GM21526 (cell line): Measurements from ENCODE around the gene CEMP1.

ENCODE experiments used
- ATAC-seq: cut with Tn5 transposase; IDR thresholded peaks from one replicate; pipeline ENCODE4 v1.9.1; 2021; ENCODE audit warnings: moderate library complexity; ENCODE audit not compliant: unreplicated experiment, low FRiP score

CEMP1 gene

GRCh38 chr16:2520784-2521531, 10.2 kb downstream of the CEMP1 start:
- peak; percentile 11 for ATAC-seq

- ATAC-seq: peak; percentile 41
Measured at GRCh38 chr16:2520097-2520783, 11.0 kb downstream of the CEMP1 start, which contains the start of gene AMDHD2. Gene AMDHD2, plus strand, starts transcription at chr16:2520371. Its CDS starts 88 bp downstream, at chr16:2520459.

GRCh38 chr16:2519711-2520080, 11.5 kb downstream of the CEMP1 start:
- ATAC-seq: no peak

- ATAC-seq: no peak
Measured at GRCh38 chr16:2518823-2519710, 12.1 kb downstream of the CEMP1 start.

GRCh38 chr16:2517954-2518605, 13.1 kb downstream of the CEMP1 start:
- no peak for ATAC-seq

- ATAC-seq: no peak
Measured at GRCh38 chr16:2516391-2517240, 14.6 kb downstream of the CEMP1 start.

- ATAC-seq: no peak
Measured at GRCh38 chr16:2515180-2515851, 15.9 kb downstream of the CEMP1 start.

GRCh38 chr16:2514333-2515179, 16.7 kb downstream of the CEMP1 start:
- no peak for ATAC-seq

- ATAC-seq: peak; percentile 57
Measured at GRCh38 chr16:2513405-2514332, 17.5 kb downstream of the CEMP1 start, which contains the start of gene ATP6V0C. Gene ATP6V0C, plus strand, starts transcription at chr16:2513952. Its CDS starts 152 bp downstream, at chr16:2514104.

GRCh38 chr16:2512735-2513404, 18.3 kb downstream of the CEMP1 start:
- no peak for ATAC-seq

- ATAC-seq: no peak
Measured at GRCh38 chr16:2511996-2512734, 19.0 kb downstream of the CEMP1 start.

GRCh38 chr16:2511128-2511800, 19.9 kb downstream of the CEMP1 start:
- no peak for ATAC-seq

- no peak for ATAC-seq
Measured at GRCh38 chr16:2508722-2509400, 22.3 kb downstream of the CEMP1 start.

- no peak for ATAC-seq
Measured at GRCh38 chr16:2507665-2508064, 23.5 kb downstream of the CEMP1 start.
